Bronchial epithelial cell (primary cell): ENCODE data around the gene CPLX3. TPM values are rescaled to one million over a fixed set of nuclear protein-coding genes. Genes with fewer than 3 reads are reported as not detected.

Source experiments
- DNase-seq: peaks from one replicate; pipeline ENCODE4 v3.0.0-alpha.2; 2010; ENCODE audit warnings: low read depth
- FAIRE-seq: peaks from 2 replicates; lab custom pipeline; 2011; peaks lifted over from hg19 to GRCh38; lab: Jason Lieb, UNC
- H3K27me3 ChIP-seq: 2 replicates; pipeline ENCODE4 v1.5.1; 2011; ENCODE audit warnings: low read length; ENCODE audit not compliant: control insufficient read depth, insufficient read depth
- H3K36me3 ChIP-seq: 2 replicates; pipeline ENCODE4 v1.5.1; 2011; ENCODE audit warnings: low read length; ENCODE audit not compliant: control insufficient read depth, insufficient read depth
- H3K4me3 ChIP-seq: 2 replicates; pipeline ENCODE4 v1.5.1; 2011; ENCODE audit warnings: mild to moderate bottlenecking, low read depth, low read length, control low read depth
- CTCF ChIP-seq: IDR thresholded peaks from 2 replicates; pipeline ENCODE4 v1.5.1; 2011; ENCODE audit warnings: mild to moderate bottlenecking, moderate library complexity, low read length, control low read depth, inconsistent platforms; ENCODE audit not compliant: insufficient read depth, severe bottlenecking
- total RNA-seq: library from RNA; depleted of rRNA; stranded (reverse); fragments of >200 nt; gene quantifications from 2 replicates; pipeline ENCODE4 v1.2.1, GENCODE V29; 2014

Gene CPLX3
- total RNA-seq, 1 donor from 2014 or later = not detected

GRCh38 chr15:74812533-74812932 is 13.9 kb upstream of the CPLX3 start, which contains the start of gene LMAN1L:
Gene LMAN1L, plus strand, starts transcription at chr15:74812835. Its CDS starts 20 bp downstream, at chr15:74812855.
- H3K4me3 ChIP-seq = no peak within 1 kb of the TSS
- no peaks in the 10 kb centered on the region for H3K27me3 ChIP-seq
- no peak for TF ChIP-seq CTCF
- no peak for DNase-seq
- no peaks in the 10 kb centered on the region for H3K36me3 ChIP-seq
- no peak for FAIRE-seq

GRCh38 chr15:74815121-74815934 is 11.1 kb upstream of the CPLX3 start:
- no peak for TF ChIP-seq CTCF
- no peak overlapping the region for H3K4me3 ChIP-seq
- FAIRE-seq = no peak
- DNase-seq = no peak
- no peaks in the 10 kb centered on the region for H3K27me3 ChIP-seq
- H3K36me3 ChIP-seq = no peaks in the 10 kb centered on the region

- H3K36me3 ChIP-seq = no peaks in the 10 kb centered on the region
- FAIRE-seq = no peak
- TF ChIP-seq CTCF = no peak
These were observed 10.5 kb upstream of the CPLX3 start for GRCh38 chr15:74815961-74816360.

GRCh38 chr15:74816624-74817369 is 9.6 kb upstream of the CPLX3 start:
- DNase-seq (peak; percentile 9), FAIRE-seq (no peak)
- H3K36me3 ChIP-seq = no peaks in the 10 kb centered on the region

More at GRCh38 chr15:74815961-74816360, 10.5 kb upstream of the CPLX3 start:
- DNase-seq = no peak
- H3K4me3 ChIP-seq = no peak overlapping the region
- no peaks in the 10 kb centered on the region for H3K27me3 ChIP-seq

GRCh38 chr15:74817370-74817737 is 9.1 kb upstream of the CPLX3 start:
- TF ChIP-seq CTCF = peak; percentile 58
- no peaks in the 10 kb centered on the region for H3K27me3 ChIP-seq
- no peak overlapping the region for H3K4me3 ChIP-seq
- no peaks in the 10 kb centered on the region for H3K36me3 ChIP-seq
- FAIRE-seq (peak; percentile 87), DNase-seq (peak; percentile 74)

More at GRCh38 chr15:74816624-74817369, 9.6 kb upstream of the CPLX3 start:
- H3K4me3 ChIP-seq = no peak overlapping the region
- H3K27me3 ChIP-seq = no peaks in the 10 kb centered on the region
- no peak for TF ChIP-seq CTCF
